Osteoblast (primary cell): Measurements from ENCODE around the gene FBXL4. TPM values are rescaled to one million over a fixed set of nuclear protein-coding genes. Genes with fewer than 3 reads are reported as not detected.

Source experiments
- DNase-seq: peaks from one replicate; pipeline ENCODE4 v3.0.0; 2011; ENCODE audit warnings: low spot score, mixed read lengths; ENCODE audit not compliant: insufficient read length; ENCODE audit errors: missing footprints
- H2AFZ ChIP-seq: 2 replicates; pipeline ENCODE4 v1.6.0; 2011; ENCODE audit warnings: mild to moderate bottlenecking, low read length
- H3K27ac ChIP-seq: 2 replicates; pipeline ENCODE4 v1.5.1; 2011; ENCODE audit warnings: mild to moderate bottlenecking, low read depth, low read length, moderate library complexity
- H3K27me3 ChIP-seq: 2 replicates; pipeline ENCODE4 v1.6.0; 2012; ENCODE audit warnings: mild to moderate bottlenecking, control low read depth, inconsistent platforms, low read length, moderate library complexity; ENCODE audit not compliant: insufficient read depth
- H3K36me3 ChIP-seq: 2 replicates; pipeline ENCODE4 v1.5.1; 2011; ENCODE audit warnings: mild to moderate bottlenecking, low read length, control low read depth, moderate library complexity; ENCODE audit not compliant: insufficient read depth
- H3K4me1 ChIP-seq: 2 replicates; pipeline ENCODE4 v1.5.1; 2011; ENCODE audit warnings: mild to moderate bottlenecking, low read length, control low read depth, moderate library complexity; ENCODE audit not compliant: insufficient read depth
- H3K4me2 ChIP-seq: 2 replicates; pipeline ENCODE4 v1.6.0; 2011; ENCODE audit warnings: mild to moderate bottlenecking, low read length; ENCODE audit not compliant: insufficient read depth
- H3K4me3 ChIP-seq: fragments of 200-600 bp; sonication (generic); 3 replicates; pipeline ENCODE4 v1.5.1; 2012; ENCODE audit warnings: mild to moderate bottlenecking, low read length, inconsistent platforms; ENCODE audit not compliant: insufficient read depth
- H3K79me2 ChIP-seq: 2 replicates; pipeline ENCODE4 v1.6.0; 2012; ENCODE audit warnings: mild to moderate bottlenecking, low read length, control low read depth, inconsistent platforms; ENCODE audit not compliant: insufficient read depth
- H3K9me3 ChIP-seq: 2 replicates; pipeline ENCODE4 v1.5.1; 2011; ENCODE audit warnings: low read depth, low read length, control low read depth
- H4K20me1 ChIP-seq: 2 replicates; pipeline ENCODE4 v1.6.0; 2012; ENCODE audit warnings: mild to moderate bottlenecking, low read length, control low read depth; ENCODE audit not compliant: insufficient read depth
- total RNA-seq: library from RNA; depleted of rRNA; stranded (reverse); fragments of >200 nt; gene quantifications from 2 replicates; pipeline ENCODE4 v1.2.3, GENCODE V29; 2012
- TF ChIP-seq, protein P1 (sequence below): IDR thresholded peaks from 2 replicates; pipeline ENCODE4 v1.5.1; 2011; ENCODE audit warnings: mild to moderate bottlenecking, low read depth, low read length, moderate library complexity; ENCODE audit errors: extremely low read depth

Gene FBXL4
- total RNA-seq, 1 donor: 18.8 TPM

DNA sequence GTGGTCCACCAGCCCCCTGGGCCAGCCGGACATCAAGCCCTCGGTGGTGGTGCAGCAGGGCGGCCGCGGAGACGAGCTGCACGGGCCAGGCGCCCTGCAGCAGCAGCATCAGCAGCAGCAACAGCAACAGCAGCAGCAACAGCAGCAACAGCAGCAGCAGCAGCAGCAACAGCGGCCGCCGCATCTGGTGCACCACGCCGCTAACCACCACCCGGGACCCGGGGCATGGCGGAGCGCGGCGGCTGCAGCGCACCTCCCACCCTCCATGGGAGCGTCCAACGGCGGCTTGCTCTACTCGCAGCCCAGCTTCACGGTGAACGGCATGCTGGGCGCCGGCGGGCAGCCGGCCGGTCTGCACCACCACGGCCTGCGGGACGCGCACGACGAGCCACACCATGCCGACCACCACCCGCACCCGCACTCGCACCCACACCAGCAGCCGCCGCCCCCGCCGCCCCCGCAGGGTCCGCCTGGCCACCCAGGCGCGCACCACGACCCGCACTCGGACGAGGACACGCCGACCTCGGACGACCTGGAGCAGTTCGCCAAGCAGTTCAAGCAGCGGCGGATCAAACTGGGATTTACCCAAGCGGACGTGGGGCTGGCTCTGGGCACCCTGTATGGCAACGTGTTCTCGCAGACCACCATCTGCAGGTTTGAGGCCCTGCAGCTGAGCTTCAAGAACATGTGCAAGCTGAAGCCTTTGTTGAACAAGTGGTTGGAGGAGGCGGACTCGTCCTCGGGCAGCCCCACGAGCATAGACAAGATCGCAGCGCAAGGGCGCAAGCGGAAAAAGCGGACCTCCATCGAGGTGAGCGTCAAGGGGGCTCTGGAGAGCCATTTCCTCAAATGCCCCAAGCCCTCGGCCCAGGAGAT is 112.4 kb downstream of the FBXL4 start:
- no peak overlapping the region for H3K27ac ChIP-seq
- H3K79me2 ChIP-seq: no peaks in the 10 kb centered on the region
- H3K4me1 ChIP-seq: peaks cover 15% of the 10 kb centered on the region
- H4K20me1 ChIP-seq: no peaks in the 10 kb centered on the region
- H3K9me3 ChIP-seq: no peaks in the 10 kb centered on the region
- no peaks in the 10 kb centered on the region for H3K36me3 ChIP-seq
- H3K4me2 ChIP-seq: peak overlapping the region; percentile 63
- TF ChIP-seq, protein P1, sequence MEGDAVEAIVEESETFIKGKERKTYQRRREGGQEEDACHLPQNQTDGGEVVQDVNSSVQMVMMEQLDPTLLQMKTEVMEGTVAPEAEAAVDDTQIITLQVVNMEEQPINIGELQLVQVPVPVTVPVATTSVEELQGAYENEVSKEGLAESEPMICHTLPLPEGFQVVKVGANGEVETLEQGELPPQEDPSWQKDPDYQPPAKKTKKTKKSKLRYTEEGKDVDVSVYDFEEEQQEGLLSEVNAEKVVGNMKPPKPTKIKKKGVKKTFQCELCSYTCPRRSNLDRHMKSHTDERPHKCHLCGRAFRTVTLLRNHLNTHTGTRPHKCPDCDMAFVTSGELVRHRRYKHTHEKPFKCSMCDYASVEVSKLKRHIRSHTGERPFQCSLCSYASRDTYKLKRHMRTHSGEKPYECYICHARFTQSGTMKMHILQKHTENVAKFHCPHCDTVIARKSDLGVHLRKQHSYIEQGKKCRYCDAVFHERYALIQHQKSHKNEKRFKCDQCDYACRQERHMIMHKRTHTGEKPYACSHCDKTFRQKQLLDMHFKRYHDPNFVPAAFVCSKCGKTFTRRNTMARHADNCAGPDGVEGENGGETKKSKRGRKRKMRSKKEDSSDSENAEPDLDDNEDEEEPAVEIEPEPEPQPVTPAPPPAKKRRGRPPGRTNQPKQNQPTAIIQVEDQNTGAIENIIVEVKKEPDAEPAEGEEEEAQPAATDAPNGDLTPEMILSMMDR: no peak
- peak overlapping the region; percentile 25 for H2AFZ ChIP-seq
- peak; percentile 76 for DNase-seq
- H3K4me3 ChIP-seq: no peak overlapping the region
- H3K27me3 ChIP-seq: peaks cover 73% of the 10 kb centered on the region

GRCh38 chr6:98834060-98835031 is 113.4 kb downstream of the FBXL4 start, which contains the start of gene POU3F2:
POU3F2 (plus strand) TSS chr6:98834574; CDS start chr6:98834874, 300 bp downstream.
- DNase-seq: peak; percentile 96
- no peaks in the 10 kb centered on the region for H3K36me3 ChIP-seq
- H3K9me3 ChIP-seq: no peaks in the 10 kb centered on the region
- H3K4me2 ChIP-seq: peak within 1 kb of the TSS; percentile 84
- no peaks in the 10 kb centered on the region for H4K20me1 ChIP-seq
- peak within 1 kb of the TSS; percentile 79 for H2AFZ ChIP-seq
- H3K27me3 ChIP-seq: peaks cover 73% of the 10 kb centered on the region
- TF ChIP-seq, protein P1: no peak
- H3K79me2 ChIP-seq: no peaks in the 10 kb centered on the region
- H3K4me1 ChIP-seq: peaks cover 15% of the 10 kb centered on the region
- peak within 1 kb of the TSS; percentile 71 for H3K4me3 ChIP-seq
- no peak within 1 kb of the TSS for H3K27ac ChIP-seq

DNA sequence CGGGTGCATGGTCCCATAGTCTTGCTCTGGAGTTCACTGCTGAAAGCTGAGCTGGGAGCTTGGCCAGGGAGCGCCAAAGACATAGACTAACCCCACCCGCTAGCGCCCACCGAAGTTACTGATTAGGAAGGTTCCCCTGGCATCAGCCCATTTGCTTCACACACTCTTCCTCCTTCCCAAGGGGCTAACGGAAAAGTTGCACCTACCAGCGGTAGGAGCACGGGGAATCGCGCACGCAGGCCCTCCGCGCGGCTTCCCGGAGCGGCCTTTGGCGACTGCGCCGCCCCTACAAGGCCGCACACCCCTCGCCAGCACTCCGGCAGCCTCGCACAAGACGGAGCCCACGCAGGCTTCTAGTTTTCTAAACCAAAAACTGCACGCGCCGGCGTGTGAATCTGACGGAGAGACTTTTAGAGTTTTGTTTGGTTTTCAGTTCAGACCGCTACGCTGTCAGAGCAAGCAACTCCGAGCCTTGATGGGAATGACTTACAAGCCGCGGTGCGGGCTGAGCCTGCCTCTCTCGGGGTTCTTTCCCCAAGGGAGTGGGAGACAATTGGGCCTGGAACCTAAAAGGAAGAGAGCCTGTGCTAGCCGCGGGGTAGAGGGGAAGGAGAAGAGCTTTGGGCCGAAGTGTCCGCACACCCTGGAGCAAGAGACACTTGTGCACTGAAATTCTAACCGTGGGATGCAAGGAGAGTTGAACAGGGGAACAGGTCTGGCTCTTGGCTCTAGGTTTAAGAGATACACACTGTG is 114.3 kb downstream of the FBXL4 start:
- H3K4me2 ChIP-seq: peak overlapping the region; percentile 84
- DNase-seq: peak; percentile 88
- H3K4me3 ChIP-seq: peak overlapping the region; percentile 71
- H3K9me3 ChIP-seq: no peaks in the 10 kb centered on the region
- no peaks in the 10 kb centered on the region for H4K20me1 ChIP-seq
- H3K27me3 ChIP-seq: peaks cover 74% of the 10 kb centered on the region
- H3K36me3 ChIP-seq: no peaks in the 10 kb centered on the region
- peaks cover 15% of the 10 kb centered on the region for H3K4me1 ChIP-seq
- TF ChIP-seq, protein P1: no peak
- no peaks in the 10 kb centered on the region for H3K79me2 ChIP-seq
- H3K27ac ChIP-seq: no peak overlapping the region
- H2AFZ ChIP-seq: peak overlapping the region; percentile 79
